ENCODE data around the gene GATA2.

Gene GATA2

GRCh38 chr3:128442949-128443348, 50.1 kb downstream of the GATA2 start:
- TF ChIP-seq MYC (IDR thresholded peaks at IDR 0.05; ENCODE audit: low read depth, low read length): no peak
- no peak for TF ChIP-seq POLR2A (IDR thresholded peaks at IDR 0.05; ENCODE audit: extremely low read depth, insufficient read length)
- TF ChIP-seq CTCF (IDR thresholded peaks at IDR 0.05; ENCODE audit: low read depth, low read length): no peak
- TF ChIP-seq MAX (IDR thresholded peaks at IDR 0.05; ENCODE audit: low read depth, low read length): no peak
- DNase-seq (ENCODE audit: low read depth): no peak
- no peak overlapping the region for H3K4me3 ChIP-seq (ENCODE audit: low read depth, low read length)

- TF ChIP-seq CTCF (IDR thresholded peaks at IDR 0.05; ENCODE audit: low read depth, low read length): no peak
- no peak for TF ChIP-seq MAX (IDR thresholded peaks at IDR 0.05; ENCODE audit: low read depth, low read length)
- TF ChIP-seq MYC (IDR thresholded peaks at IDR 0.05; ENCODE audit: low read depth, low read length): no peak
- TF ChIP-seq POLR2A (IDR thresholded peaks at IDR 0.05; ENCODE audit: extremely low read depth, insufficient read length): no peak
- DNase-seq (ENCODE audit: low read depth): no peak
- H3K4me3 ChIP-seq (ENCODE audit: low read depth, low read length): no peak overlapping the region
Measured at GRCh38 chr3:128442070-128442469, 50.9 kb downstream of the GATA2 start.

- no peak for DNase-seq (ENCODE audit: low read depth)
Measured at GRCh38 chr3:128439226-128439625, 53.8 kb downstream of the GATA2 start.

GRCh38 chr3:128438488-128439072, 54.4 kb downstream of the GATA2 start:
- DNase-seq (ENCODE audit: low read depth): peak; percentile 35
- TF ChIP-seq POLR2A (IDR thresholded peaks at IDR 0.05; ENCODE audit: extremely low read depth, insufficient read length) (no peak), MAX (IDR thresholded peaks at IDR 0.05; ENCODE audit: low read depth, low read length) (no peak), MYC (IDR thresholded peaks at IDR 0.05; ENCODE audit: low read depth, low read length) (no peak), CTCF (IDR thresholded peaks at IDR 0.05; ENCODE audit: low read depth, low read length) (peak; percentile 70)
- no peak overlapping the region for H3K4me3 ChIP-seq (ENCODE audit: low read depth, low read length)

More at GRCh38 chr3:128439226-128439625, 53.8 kb downstream of the GATA2 start:
- no peak overlapping the region for H3K4me3 ChIP-seq (ENCODE audit: low read depth, low read length)
- TF ChIP-seq MYC (IDR thresholded peaks at IDR 0.05; ENCODE audit: low read depth, low read length) (no peak), POLR2A (IDR thresholded peaks at IDR 0.05; ENCODE audit: extremely low read depth, insufficient read length) (no peak), MAX (IDR thresholded peaks at IDR 0.05; ENCODE audit: low read depth, low read length) (no peak), CTCF (IDR thresholded peaks at IDR 0.05; ENCODE audit: low read depth, low read length) (no peak)

- no peak for DNase-seq (ENCODE audit: low read depth)
- TF ChIP-seq MAX (IDR thresholded peaks at IDR 0.05; ENCODE audit: low read depth, low read length): no peak
- TF ChIP-seq POLR2A (IDR thresholded peaks at IDR 0.05; ENCODE audit: extremely low read depth, insufficient read length): no peak
- no peak for TF ChIP-seq CTCF (IDR thresholded peaks at IDR 0.05; ENCODE audit: low read depth, low read length)
- TF ChIP-seq MYC (IDR thresholded peaks at IDR 0.05; ENCODE audit: low read depth, low read length): no peak
- H3K4me3 ChIP-seq (ENCODE audit: low read depth, low read length): no peak overlapping the region
Measured at GRCh38 chr3:128436214-128436613, 56.8 kb downstream of the GATA2 start.

Measured in NB4 (cell line).